ENCODE results near the gene BTBD2. TPM values are rescaled to one million over a fixed set of nuclear protein-coding genes. Genes with fewer than 3 reads are reported as not detected.

Gene BTBD2
- total and polyA plus RNA-seq, 10 of the 15 experiments (the other 5 are each of a cell fraction or from before 2014, with no cell fraction given): 0.13 to 66.2 (median 10.4) TPM

GRCh38 chr19:1942934-1943555 lies 72.5 kb downstream of the BTBD2 start:
- Histone ChIP-seq H2AFZ (ENCODE audit: control insufficient read depth, low read depth, low read length) (no peak overlapping the region), H3K4me3 (peak overlapping the region; percentile 98), H3K79me2 (ENCODE audit: control insufficient read depth, insufficient read depth, low read length) (peaks cover 63% of the 10 kb centered on the region), H3K4me1 (ENCODE audit: control insufficient read depth, insufficient read depth, low read length) (peaks cover 13% of the 10 kb centered on the region), H3K27ac (ENCODE audit: control insufficient read depth, insufficient read depth) (peak overlapping the region; percentile 76), H3K27me3 (replicated peaks in 1 of 2; ENCODE audit: control insufficient read depth in 2 of 2, insufficient read depth in 2 of 2, low read length in 1 of 2) (no peaks in the 10 kb centered on the region), H3K36me3 (ENCODE audit: control insufficient read depth in 2 of 2, insufficient read depth in 2 of 2, low read length in 1 of 2) (no peaks in the 10 kb centered on the region; a peak in 2 of 4 replicates), H3K4me2 (ENCODE audit: control insufficient read depth, insufficient read depth) (peak overlapping the region; percentile 95), H3K9ac (ENCODE audit: control insufficient read depth, insufficient read depth, low read length) (peak overlapping the region; percentile 74), H3K9me3 (replicated peaks; ENCODE audit: control insufficient read depth, insufficient read depth, low read length) (no peaks in the 10 kb centered on the region), H4K20me1 (ENCODE audit: control insufficient read depth, insufficient read depth) (peaks cover 5% of the 10 kb centered on the region; the same call in 1 of the 2 replicates)
- intact Hi-C loops (cut with micrococcal nuclease; ENCODE audit: unreplicated experiment) (no loop called here), in situ Hi-C loops (cut with MboI) (no loop called here)
- FAIRE-seq (peak; percentile 52), ATAC-seq (peak; percentile 4; the same call in 2 of the 3 replicates), DNase-seq (ENCODE audit: low read depth, low spot score) (no peak)
- ChIA-PET POLR2A (interaction anchor here (0.6 to 2.3 kb wide), 5 partner anchors 10 to 743 kb away, joined by 3 to 15 read pairs (median 4); no protein-coding TSS in a partner anchor), SMC1A (ENCODE audit: uncharacterized antibody, unreplicated experiment) (interaction anchor here (1.1 to 1.9 kb wide), 3 partner anchors 13 to 144 kb away, joined by 3 to 7 read pairs (median 6); no protein-coding TSS in a partner anchor), CTCF (interaction anchor here (0.6 to 2.5 kb wide), 6 partner anchors 34 to 90 kb away, joined by 3 to 10 read pairs (median 3); no protein-coding TSS in a partner anchor), RAD21 (ENCODE audit: unreplicated experiment) (interaction anchor here (1.1 to 1.2 kb wide), 2 partner anchors 39 to 46 kb away, joined by 3 to 5 read pairs; no protein-coding TSS in a partner anchor)
- BruUV-seq (replicated peaks): no TSS peak
- 2% methylated on average over 21 of the region's 21 CpGs for WGBS (ENCODE audit: insufficient coverage, insufficient replicate concordance, low lambda C conversion rate, missing lambda C conversion rate)
- TF ChIP-seq SUPT20H (IDR thresholded peaks at IDR 0.05; ENCODE audit: borderline replicate concordance, control insufficient read depth, low read depth, low read length): no peak
- TF ChIP-seq RCOR1 (conservative IDR thresholded peaks at IDR 0.05; ENCODE audit: low read depth, low read length): no peak
- TF ChIP-seq MTA2 (IDR thresholded peaks at IDR 0.05; ENCODE audit: low read depth): no peak
- TF ChIP-seq RAD51 (IDR thresholded peaks at IDR 0.05): no peak
- TF ChIP-seq SMAD1 (IDR thresholded peaks at IDR 0.05; ENCODE audit: low read depth, partially characterized antibody): no peak
- TF ChIP-seq SPI1 (IDR thresholded peaks at IDR 0.05; ENCODE audit: borderline replicate concordance, insufficient read depth, low read depth, low read length): 0 out of 2 replicates have a peak, but pooled peaks have one; percentile 5
- no peak for TF ChIP-seq CUX1 (IDR thresholded peaks at IDR 0.05; ENCODE audit: insufficient replicate concordance, low read depth, low read length)
- TF ChIP-seq RAD21 (IDR thresholded peaks at IDR 0.05; ENCODE audit: insufficient read depth, low read depth, low read length): no peak
- peak; percentile 32 for TF ChIP-seq MXI1 (IDR thresholded peaks at IDR 0.05; ENCODE audit: low read depth, low read length)
- TF ChIP-seq CREB1 (IDR thresholded peaks at IDR 0.05; ENCODE audit: low read depth): 0 out of 2 replicates have a peak, but pooled peaks have one; percentile 6
- TF ChIP-seq KLF5 (IDR thresholded peaks at IDR 0.05; ENCODE audit: partially characterized antibody): no peak
- no peak for TF ChIP-seq SMC3 (IDR thresholded peaks at IDR 0.05; ENCODE audit: borderline replicate concordance, low read length)
- no peak for TF ChIP-seq FOXK2 (IDR thresholded peaks at IDR 0.05)
- no peak for TF ChIP-seq SIX5 (IDR thresholded peaks at IDR 0.05; ENCODE audit: low read depth, low read length, severe bottlenecking)
- TF ChIP-seq ZBTB11 (CRISPR knock-in tag; IDR thresholded peaks at IDR 0.05): no peak
